GM18511 (cell line): Measurements from ENCODE around the gene FAF1.

ENCODE experiments used
- ATAC-seq: cut with Tn5 transposase; IDR thresholded peaks from one replicate; pipeline ENCODE4 v1.9.1; 2021; ENCODE audit warnings: mild to moderate bottlenecking, moderate library complexity; ENCODE audit not compliant: unreplicated experiment

The FAF1 gene

GRCh38 chr1:50978852-50979781, 19.1 kb upstream of the FAF1 start:
- no peak for ATAC-seq

GRCh38 chr1:50978144-50978851, 18.2 kb upstream of the FAF1 start:
- peak; percentile 45 for ATAC-seq

DNA sequence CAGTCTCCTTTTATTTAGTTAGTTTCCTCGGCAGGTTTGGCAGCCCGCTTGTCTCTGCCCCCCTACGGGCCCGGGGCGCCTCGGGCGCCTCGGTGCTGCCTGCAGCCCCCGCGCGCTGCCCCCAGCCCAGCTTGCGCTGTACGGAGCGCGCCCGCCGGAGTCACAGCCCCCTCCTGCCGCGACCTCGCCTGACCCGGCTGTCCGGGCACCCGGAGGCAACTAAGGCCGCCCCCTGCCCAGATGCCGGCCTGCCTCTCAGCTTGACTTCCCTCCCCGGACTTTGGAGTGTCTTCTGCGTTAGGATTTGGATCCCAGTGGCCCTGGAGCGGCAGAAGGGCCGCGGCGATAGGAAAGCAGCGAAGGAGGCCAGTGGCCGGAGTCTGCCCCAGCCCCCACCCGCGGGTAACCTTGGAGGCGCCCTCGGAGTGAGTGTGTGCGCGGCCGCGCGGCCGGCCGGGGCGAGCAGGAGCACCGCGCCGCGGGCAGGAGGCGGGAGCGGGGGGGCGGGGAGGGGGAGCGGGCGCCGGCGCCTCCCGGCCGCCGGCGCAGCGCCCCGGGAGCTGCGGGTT, 17.6 kb upstream of the FAF1 start:
- peak; percentile 56 for ATAC-seq

DNA sequence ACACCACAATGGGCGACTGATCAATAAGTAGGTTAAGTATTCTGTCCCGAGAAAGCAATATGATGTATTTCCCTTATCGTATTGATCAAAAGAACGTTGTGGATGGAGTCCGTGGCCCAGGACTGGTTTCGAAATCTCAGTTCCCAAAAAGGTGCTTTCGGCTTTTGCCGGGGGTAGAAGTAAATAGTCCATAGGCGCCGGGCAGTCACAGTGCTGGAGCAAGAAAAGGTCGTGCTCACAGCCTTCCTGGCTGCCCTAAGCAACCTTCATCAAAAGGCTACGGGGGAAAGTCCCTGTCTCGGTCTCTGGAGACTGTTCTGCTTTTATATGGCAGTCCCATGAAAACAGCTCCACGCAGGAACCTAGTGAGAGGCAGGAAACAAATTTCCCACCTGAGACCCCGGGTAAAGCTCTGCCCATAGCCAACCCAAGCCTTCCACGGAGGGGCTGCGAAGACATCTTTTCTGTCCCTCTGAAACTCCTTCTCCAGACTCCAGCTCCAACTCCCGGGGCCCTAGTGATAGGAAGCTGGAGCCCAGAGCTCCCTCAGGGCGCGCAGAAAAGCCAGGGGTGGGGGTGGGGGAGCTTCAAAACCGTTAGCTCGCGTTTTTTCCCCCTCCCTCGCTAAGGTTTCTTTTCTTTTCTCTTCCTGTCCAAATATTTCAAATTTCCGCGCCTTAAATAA, 17.0 kb upstream of the FAF1 start:
- ATAC-seq, result peak; percentile 74

- ATAC-seq, result peak; percentile 14
Measured at GRCh38 chr1:50976111-50976889, 16.2 kb upstream of the FAF1 start.

DNA sequence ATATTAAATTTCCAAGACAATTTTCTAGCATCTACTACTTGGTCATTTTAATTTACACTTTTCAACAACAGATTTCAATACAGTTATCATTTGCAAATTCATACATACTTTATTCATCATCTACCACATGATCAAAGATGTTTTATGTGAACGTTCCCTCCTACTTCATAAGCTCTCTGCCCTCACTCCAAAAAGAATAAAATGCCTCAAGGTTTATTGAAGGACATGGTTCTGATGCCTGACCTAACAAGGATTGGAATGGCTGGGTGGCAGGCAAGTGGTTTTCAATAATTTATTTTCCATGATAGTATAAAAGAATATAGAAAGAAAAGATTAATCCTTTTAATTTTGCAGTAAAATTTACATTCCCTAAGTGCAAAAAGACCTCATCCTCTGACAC, 15.4 kb upstream of the FAF1 start:
- no peak for ATAC-seq

DNA sequence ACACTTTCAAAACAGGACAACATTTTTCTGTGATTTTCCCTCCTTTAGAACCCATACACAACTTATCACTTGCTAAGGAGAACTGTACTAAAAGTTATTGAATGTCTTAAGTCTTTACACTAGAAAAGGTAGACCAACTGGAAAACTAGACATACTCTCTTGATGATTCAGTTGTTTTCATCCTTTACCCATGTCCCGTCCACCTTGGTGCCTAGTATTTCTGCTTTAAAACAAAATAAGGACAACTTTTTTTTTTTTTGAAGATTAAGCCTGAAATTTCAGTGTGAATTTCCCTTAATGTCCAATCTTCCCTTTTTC, 14.5 kb upstream of the FAF1 start:
- no peak for ATAC-seq

DNA sequence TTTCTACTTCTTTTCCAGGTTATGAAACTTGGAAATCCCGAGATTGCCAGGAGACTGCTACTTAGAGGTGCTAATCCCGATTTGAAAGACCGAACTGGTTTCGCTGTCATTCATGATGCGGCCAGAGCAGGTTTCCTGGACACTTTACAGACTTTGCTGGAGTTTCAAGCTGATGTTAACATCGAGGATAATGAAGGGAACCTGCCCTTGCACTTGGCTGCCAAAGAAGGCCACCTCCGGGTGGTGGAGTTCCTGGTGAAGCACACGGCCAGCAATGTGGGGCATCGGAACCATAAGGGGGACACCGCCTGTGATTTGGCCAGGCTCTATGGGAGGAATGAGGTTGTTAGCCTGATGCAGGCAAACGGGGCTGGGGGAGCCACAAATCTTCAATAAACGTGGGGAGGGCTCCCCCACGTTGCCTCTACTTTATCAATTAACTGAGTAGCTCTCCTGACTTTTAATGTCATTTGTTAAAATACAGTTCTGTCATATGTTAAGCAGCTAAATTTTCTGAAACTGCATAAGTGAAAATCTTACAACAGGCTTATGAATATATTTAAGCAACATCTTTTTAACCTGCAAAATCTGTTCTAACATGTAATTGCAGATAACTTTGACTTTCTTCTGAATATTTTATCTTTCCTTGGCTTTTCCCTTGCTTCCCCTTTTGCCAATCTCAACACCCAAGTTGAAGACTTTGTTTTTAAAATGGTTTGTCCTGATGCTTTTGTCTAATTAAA, 14.0 kb upstream of the FAF1 start:
- ATAC-seq, result no peak

- no peak for ATAC-seq
Measured at GRCh38 chr1:50973255-50973654, 13.2 kb upstream of the FAF1 start.

DNA sequence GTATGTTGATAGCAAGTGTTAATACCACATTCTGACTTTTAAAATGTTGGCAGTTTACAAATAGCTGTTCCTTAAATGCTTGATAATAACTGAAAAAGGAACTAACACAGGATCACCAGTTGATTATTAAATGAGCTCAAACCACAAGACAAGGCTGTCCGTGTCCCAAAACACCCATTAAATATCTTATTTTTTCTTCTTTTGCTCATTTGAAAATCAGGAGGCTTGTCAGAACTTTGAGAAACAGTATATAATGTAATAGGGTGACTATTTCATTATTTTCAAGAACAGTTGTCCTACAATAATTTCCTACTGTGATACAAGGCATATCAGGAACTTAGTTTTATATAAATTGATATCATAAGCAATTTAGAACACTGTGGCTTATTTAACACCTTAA, 12.7 kb upstream of the FAF1 start:
- ATAC-seq, result no peak

DNA sequence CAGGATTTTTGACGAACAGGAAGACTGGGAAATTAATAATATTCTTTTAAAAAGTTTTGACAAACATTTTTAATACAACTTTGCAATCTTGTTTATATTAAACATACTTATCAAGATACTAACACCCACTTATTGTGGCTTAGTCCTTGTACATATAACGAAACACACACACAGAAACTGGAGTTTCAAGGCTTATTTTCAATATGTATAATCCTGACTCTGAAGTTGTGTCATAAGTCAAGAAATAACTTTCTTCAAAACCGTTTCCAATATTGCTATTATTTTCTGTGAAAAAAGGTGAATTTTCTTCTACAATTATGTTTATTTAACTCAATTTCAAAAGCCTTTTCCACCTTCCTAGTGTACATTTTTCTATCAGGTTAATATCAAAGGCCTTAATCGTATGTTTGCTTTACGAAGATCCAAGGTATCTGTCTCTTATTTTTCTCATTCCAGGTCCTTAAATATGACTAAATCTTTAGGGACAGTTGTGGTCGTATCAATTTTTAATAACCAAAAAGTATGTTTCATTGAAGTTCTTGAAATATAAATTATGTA, 11.8 kb upstream of the FAF1 start:
- no peak for ATAC-seq

DNA sequence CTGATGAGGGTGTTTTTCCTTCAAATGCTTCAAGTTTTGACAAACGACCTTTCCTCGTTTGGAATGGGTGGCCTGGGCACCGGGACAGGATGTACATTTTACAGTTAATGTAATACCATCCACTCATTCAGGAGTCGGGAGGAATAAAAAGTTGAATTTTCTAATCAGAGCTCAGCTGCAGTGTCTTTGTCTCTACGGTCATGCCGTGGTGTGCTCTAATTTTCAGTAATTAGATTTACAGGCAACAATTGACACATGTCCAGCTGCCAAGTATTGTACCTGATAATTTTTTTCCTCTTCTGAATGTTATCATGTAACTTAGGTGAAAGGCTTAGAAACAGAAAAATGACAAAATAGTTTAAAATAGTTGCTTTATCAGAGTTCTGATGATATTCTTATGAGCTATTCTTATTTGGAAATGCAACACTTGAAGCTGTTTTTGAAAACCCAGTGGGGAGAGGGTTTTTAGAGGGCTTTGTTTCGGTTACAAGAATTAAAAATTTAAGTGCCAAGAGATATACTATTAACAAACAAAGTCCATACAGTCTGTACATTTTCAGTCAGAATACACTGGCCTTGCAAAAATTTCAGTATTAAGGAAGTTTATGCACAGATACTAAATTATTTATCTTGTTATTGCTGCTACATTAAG, 11.0 kb upstream of the FAF1 start:
- no peak for ATAC-seq

GRCh38 chr1:50970509-50970887, 10.4 kb upstream of the FAF1 start:
- no peak for ATAC-seq

DNA sequence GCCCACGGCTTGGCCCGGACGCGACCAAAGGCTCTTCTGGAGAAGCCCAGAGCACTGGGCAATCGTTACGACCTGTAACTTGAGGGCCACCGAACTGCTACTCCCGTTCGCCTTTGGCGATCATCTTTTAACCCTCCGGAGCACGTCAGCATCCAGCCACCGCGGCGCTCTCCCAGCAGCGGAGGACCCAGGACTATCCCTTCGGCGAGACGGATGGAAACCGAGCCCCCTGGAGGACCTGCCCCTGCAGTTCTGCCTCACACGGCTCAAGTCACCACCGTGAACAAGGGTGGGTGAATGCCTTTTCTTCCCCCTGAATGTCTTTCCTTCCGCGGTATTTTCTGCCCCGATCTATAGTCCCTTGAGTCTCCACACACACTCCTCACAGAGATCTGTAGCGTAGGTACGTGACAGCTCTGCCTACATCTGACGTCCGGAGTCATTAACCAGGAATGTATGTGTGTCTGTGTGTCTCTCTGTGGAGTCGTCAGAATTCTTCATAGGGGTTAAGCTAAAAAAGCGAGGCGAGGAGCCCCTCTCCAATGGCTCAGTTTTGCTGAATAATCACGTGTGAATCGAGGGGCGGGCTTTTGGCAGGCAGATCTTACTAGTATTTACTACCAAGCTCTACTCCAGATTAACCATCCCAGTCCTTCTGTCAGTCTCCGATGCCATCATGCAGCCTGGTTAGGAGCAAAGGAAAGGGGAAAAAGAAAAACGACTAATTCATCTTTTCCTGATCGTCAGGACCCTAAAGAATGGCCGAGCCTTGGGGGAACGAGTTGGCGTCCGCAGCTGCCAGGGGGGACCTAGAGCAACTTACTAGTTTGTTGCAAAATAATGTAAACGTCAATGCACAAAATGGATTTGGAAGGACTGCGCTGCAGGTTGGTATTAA, 9.8 kb upstream of the FAF1 start, which contains the start of gene CDKN2C:
TSS of gene CDKN2C (plus strand) at position 635 of the 898 bp plus-strand sequence. CDS start at position 759, 124 bp downstream.
- peak; percentile 26 for ATAC-seq

GRCh38 chr1:50968821-50969610, 8.9 kb upstream of the FAF1 start:
- ATAC-seq, result peak; percentile 26

GRCh38 chr1:50968158-50968820, 8.2 kb upstream of the FAF1 start:
- peak; percentile 67 for ATAC-seq
